ENCODE results near the gene ATP2C1. TPM values are rescaled to one million over a fixed set of nuclear protein-coding genes. Genes with fewer than 3 reads are reported as not detected.

The ATP2C1 gene
- total RNA-seq, 2 donors from 2014 or later = 76.0 to 79.6 TPM

DNA sequence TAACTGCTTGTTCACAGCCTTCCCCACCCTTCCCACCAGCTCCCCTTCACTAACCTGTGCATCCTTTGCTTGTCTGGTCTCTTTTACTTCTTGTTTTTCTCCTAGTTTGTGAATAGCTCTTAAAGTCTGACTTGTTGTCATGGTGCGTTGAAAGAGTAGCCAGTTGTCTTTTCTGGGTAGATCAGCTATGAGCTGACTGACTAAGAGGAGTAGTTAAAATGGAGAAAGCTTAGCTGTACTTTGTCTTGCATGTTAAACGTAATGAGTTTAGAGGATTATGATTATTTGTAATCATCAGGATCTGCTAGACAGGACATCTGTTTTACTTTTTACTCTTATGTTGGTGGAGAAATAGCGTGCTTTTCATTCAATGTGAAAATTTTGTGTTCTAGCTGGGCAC lies 35.9 kb downstream of the ATP2C1 start:
- Mint-ChIP-seq H3K36me3 (ENCODE audit: insufficient read depth in 2 of 2) (peaks cover 1 to 17% of the 10 kb centered on the region in 2 donors), H3K27ac (no peak overlapping the region), H3K4me1 (ENCODE audit: low read depth) (peaks cover 31% of the 10 kb centered on the region), H3K4me3 (no peak overlapping the region), H3K27me3 (ENCODE audit: low read depth) (no peaks in the 10 kb centered on the region), H3K9me3 (peaks cover 0 to 3% of the 10 kb centered on the region in 2 donors)
- no peak for DNase-seq
- no peak for ATAC-seq (replicated peaks in 1 of 2)

DNA sequence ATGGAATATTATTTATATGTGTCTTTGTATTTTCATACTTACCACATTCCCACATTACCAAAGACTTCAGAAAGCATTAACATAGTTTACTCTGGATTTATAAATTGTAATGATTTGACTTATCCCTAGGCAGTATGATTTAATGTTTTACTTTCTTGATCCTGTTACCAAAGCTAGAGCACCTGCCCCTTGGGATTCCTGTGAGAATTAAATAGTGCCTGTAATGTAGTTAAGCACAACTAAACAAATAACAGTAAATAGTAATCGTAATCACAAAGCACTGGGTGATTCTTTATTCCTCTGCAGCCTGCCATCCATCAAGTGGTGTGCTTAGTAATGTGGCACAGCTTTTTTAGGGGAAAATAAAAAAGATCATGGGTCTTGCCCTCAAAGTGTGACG lies 39.1 kb downstream of the ATP2C1 start:
- Mint-ChIP-seq H3K36me3 (ENCODE audit: insufficient read depth in 2 of 2) (peaks cover 0 to 15% of the 10 kb centered on the region in 2 donors), H3K4me3 (no peak overlapping the region), H3K27ac (no peak overlapping the region), H3K9me3 (no peaks in the 10 kb centered on the region), H3K4me1 (ENCODE audit: low read depth) (peaks cover 18% of the 10 kb centered on the region), H3K27me3 (ENCODE audit: low read depth) (no peaks in the 10 kb centered on the region)
- ATAC-seq (replicated peaks in 1 of 2) (no peak), DNase-seq (no peak)

DNA sequence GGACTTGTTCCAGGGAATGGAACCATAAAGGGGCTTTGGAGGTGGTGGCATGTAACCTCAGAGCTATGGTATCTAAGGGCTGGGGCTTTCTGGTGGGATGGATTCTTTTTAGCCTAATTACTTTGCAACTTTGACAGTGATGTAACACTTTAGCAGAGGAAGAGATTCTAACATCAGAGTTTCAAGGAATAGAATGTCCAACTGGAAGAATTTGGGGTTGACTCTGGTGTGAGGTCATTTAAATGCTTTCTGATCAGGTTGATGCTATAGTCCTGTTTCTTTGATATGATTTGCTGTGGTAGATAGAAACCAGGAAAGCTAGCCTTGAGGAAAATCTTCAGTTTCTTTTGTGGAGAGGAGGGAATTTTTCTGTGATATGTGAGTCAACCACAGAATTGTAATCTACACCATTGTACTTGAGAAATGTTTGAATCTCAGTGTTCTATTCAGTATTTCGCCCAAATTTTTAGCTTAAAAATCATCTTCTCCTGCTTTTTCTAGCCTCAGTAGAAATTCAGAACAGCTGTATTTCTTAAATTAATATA lies 40.0 kb downstream of the ATP2C1 start:
- peaks cover 17% of the 10 kb centered on the region for H3K4me1 Mint-ChIP-seq (ENCODE audit: low read depth)
- no peaks in the 10 kb centered on the region for H3K27me3 Mint-ChIP-seq (ENCODE audit: low read depth)
- DNase-seq (no peak), ATAC-seq (replicated peaks in 1 of 2) (no peak)
- H3K36me3 Mint-ChIP-seq (ENCODE audit: insufficient read depth in 2 of 2) = peaks cover 1 to 15% of the 10 kb centered on the region in 2 donors
- H3K4me3 Mint-ChIP-seq = no peak overlapping the region
- H3K9me3 Mint-ChIP-seq = no peaks in the 10 kb centered on the region
- H3K27ac Mint-ChIP-seq = no peak overlapping the region

DNA sequence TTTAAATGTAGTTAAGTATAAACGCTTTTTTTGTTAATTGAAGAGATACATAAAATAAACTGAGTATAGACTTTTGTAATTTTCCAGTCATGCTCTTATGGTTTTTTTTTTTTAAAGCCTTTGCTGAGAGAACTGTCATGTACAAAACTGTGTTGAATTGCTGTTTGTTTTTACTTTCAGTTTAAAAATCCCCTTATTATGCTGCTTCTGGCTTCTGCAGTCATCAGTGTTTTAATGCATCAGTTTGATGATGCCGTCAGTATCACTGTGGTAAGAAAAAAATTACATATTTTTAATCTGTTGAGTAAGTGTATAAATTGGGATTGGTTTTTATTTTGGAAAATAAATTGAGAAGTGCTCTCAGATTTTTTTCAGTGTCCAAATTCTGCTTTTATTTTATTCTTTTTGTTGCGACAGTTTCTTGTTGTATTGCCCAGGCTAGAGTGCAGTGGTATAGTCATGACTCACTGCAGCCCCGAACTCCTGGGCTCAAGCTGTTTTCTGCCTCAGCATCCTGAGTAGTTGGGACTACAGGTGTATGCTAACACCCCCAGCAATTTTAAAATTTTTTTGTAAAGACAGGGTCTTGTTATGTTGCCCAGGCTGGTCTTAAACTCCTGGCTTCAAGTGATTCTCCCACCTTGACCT lies 40.7 kb downstream of the ATP2C1 start:
- Mint-ChIP-seq H3K4me3 (no peak overlapping the region), H3K4me1 (ENCODE audit: low read depth) (peaks cover 10% of the 10 kb centered on the region), H3K36me3 (ENCODE audit: insufficient read depth in 2 of 2) (peaks cover 1 to 15% of the 10 kb centered on the region in 2 donors), H3K27ac (no peak overlapping the region), H3K9me3 (no peaks in the 10 kb centered on the region), H3K27me3 (ENCODE audit: low read depth) (no peaks in the 10 kb centered on the region)
- DNase-seq (no peak), ATAC-seq (replicated peaks in 1 of 2) (no peak)

DNA sequence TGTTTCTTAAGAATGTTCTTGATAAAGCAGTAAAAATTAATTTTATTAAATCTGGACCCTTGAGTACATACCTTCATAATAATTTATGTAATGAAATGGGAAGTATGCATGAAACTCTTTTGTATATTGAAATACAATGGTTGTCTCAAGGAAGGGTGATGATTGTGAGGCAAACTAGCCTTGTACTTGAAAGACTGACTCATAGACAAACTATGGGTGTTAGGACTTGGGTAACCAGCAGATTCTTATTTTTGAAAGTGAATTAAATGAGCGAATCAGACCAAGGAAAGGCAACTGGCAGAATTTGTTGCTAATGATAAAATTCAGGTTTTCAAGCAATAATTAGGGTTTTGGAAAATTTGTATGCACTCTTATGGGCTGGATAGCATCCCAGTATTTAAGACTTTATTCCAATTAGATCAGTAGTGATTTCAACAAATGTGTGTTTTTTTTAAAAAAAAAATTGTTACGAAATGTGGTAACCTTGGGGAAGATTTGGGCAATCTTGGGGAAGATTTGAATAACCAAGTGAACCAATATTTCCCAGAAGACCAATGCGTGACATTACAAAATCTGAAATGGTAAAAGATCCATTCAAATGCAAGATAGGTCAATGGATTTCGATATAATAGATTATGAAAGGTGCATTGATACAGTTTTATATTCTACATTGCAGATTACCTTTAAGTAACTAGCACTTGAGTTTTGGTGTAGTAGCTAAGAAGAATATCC lies 42.0 kb downstream of the ATP2C1 start:
- no peaks in the 10 kb centered on the region for H3K9me3 Mint-ChIP-seq
- H3K27ac Mint-ChIP-seq = no peak overlapping the region
- ATAC-seq (replicated peaks in 1 of 2) (no peak), DNase-seq (no peak)
- peaks cover 6% of the 10 kb centered on the region for H3K4me1 Mint-ChIP-seq (ENCODE audit: low read depth)
- H3K4me3 Mint-ChIP-seq = no peak overlapping the region
- peaks cover 3 to 20% of the 10 kb centered on the region in 2 donors for H3K36me3 Mint-ChIP-seq (ENCODE audit: insufficient read depth in 2 of 2)
- no peaks in the 10 kb centered on the region for H3K27me3 Mint-ChIP-seq (ENCODE audit: low read depth)

DNA sequence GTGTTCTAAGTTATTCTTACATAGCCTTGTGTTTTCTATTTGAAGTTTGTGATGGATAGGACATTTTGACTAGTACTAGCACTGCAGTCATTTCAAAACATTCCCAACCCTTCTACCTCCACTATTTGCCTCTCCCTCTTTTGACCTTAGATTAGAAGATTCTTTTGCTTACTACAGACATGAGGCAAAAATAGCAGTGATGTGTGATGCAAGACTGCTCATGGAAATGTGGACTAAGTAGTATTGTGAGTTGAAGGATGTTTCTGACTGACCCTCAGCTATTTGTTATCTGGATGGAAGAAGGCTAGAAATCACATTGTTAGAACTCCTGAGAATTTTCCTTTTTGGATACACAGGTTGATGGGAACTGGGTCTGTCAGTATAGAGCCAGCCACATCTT lies 45.9 kb downstream of the ATP2C1 start:
- H3K9me3 Mint-ChIP-seq = no peaks in the 10 kb centered on the region
- DNase-seq (no peak), ATAC-seq (replicated peaks in 1 of 2) (no peak)
- no peak overlapping the region for H3K27ac Mint-ChIP-seq
- H3K36me3 Mint-ChIP-seq (ENCODE audit: insufficient read depth in 2 of 2) = peaks cover 9 to 17% of the 10 kb centered on the region in 2 donors
- no peak overlapping the region for H3K4me3 Mint-ChIP-seq
- no peaks in the 10 kb centered on the region for H3K4me1 Mint-ChIP-seq (ENCODE audit: low read depth)
- H3K27me3 Mint-ChIP-seq (ENCODE audit: low read depth) = no peaks in the 10 kb centered on the region

DNA sequence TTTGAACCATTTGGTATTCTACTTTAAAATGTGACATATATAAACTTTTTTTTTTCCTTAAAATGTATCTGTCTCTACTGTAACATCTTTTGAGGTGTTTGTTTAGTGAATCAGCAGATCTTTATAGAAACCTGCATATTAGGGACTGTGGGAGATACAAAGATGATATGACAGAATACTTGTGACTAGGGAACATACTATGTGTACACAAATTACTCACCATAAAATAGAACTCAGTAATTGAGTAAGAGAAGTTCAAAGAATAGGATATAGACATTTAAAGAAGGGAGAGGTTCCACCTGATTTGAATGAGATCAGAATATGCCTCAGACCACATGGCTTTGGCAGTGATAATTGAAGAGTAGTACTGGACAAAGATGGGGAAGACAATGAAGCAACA lies 47.9 kb downstream of the ATP2C1 start:
- no peak overlapping the region for H3K4me3 Mint-ChIP-seq
- no peak for DNase-seq
- no peaks in the 10 kb centered on the region for H3K4me1 Mint-ChIP-seq (ENCODE audit: low read depth)
- peaks cover 14 to 20% of the 10 kb centered on the region in 2 donors for H3K36me3 Mint-ChIP-seq (ENCODE audit: insufficient read depth in 2 of 2)
- H3K9me3 Mint-ChIP-seq = no peaks in the 10 kb centered on the region
- ATAC-seq (replicated peaks in 1 of 2) = no peak
- H3K27me3 Mint-ChIP-seq (ENCODE audit: low read depth) = no peaks in the 10 kb centered on the region
- H3K27ac Mint-ChIP-seq = peak overlapping the region; percentile 4

DNA sequence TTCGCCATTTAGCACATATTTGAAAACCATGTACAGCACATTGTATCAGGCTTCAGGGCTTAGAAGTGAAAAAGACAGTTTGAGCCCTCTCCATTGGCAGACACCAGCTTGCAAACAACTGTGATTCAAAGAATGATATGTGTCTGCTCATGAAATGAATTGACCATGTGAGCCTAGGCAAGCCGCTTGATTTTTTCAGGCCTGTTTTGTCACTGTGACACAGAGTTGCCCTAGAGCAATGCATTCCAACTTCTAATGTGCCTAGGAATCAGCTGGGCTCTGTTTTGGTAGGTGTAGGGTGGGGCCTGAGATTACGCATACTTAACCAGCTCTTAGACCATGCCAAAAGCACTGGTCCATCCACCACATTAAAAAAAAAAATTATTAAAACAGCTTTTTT lies 53.0 kb downstream of the ATP2C1 start:
- H3K27ac Mint-ChIP-seq = no peak overlapping the region
- no peaks in the 10 kb centered on the region for H3K27me3 Mint-ChIP-seq (ENCODE audit: low read depth)
- peak in 1 of 2 donors; percentile 28 for ATAC-seq (replicated peaks in 1 of 2)
- H3K4me1 Mint-ChIP-seq (ENCODE audit: low read depth) = peaks cover 8% of the 10 kb centered on the region
- H3K9me3 Mint-ChIP-seq = peaks cover 0 to 3% of the 10 kb centered on the region in 2 donors
- H3K4me3 Mint-ChIP-seq = no peak overlapping the region
- DNase-seq = no peak
- peaks cover 13 to 27% of the 10 kb centered on the region in 2 donors for H3K36me3 Mint-ChIP-seq (ENCODE audit: insufficient read depth in 2 of 2)

DNA sequence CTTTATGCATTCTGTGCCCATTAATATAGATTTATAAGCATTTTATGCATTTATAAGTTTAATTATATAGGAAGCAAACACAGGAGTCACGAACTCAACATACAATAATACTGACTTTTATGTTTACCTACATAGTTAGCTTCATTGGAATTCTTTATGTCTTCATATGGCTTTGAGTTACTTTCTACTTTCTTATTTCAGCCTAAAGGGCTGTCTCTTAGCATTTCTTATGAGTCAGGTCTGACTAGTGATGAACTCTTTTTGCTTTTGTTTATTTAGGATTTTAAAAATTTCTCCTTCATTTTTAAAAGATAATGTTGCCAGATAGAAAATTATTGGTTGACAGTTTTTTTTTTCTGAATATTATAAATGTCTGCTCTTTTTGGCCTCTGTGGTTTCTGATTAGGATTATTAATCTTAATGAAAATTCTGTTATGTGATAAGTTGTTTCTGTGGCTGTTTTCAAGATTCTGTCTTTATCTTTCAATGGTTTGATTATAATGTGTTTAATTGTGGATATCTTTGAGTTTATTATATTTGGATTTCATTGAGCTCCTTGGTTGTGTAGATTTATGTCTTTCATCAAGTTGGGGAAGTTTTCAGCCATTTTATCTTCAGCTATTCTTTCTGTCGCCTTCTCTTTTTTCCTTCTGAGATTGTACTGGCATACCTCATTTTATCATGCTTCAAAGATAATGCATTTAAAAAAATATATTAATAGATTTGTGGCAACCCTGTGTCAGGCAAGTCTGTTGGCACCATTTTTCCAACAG lies 54.3 kb downstream of the ATP2C1 start:
- Mint-ChIP-seq H3K4me3 (no peak overlapping the region), H3K9me3 (peaks cover 0 to 3% of the 10 kb centered on the region in 2 donors), H3K36me3 (ENCODE audit: insufficient read depth in 2 of 2) (peaks cover 11 to 27% of the 10 kb centered on the region in 2 donors), H3K27me3 (ENCODE audit: low read depth) (no peaks in the 10 kb centered on the region), H3K4me1 (ENCODE audit: low read depth) (peaks cover 8% of the 10 kb centered on the region), H3K27ac (no peak overlapping the region)
- DNase-seq = no peak
- ATAC-seq (replicated peaks in 1 of 2) = no peak

DNA sequence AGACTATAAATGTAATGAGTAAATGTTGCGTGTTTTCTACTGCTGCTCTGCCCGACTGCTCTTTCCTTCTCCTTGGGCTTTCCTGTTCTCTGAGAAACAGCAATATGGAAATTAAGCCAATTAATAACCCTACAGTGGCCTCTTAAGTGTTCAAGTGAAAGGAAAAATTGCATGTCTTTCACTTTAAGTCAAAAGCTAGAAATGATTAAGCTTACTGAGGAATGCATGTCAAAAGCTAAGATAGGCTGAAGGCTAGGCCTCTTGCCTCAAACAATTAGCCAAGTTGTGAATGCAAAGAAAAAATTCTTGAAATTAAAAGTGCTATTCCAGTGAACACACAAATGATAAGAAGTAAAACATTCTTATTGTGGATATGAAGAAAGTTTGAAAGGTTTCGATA lies 55.0 kb downstream of the ATP2C1 start:
- Mint-ChIP-seq H3K9me3 (peaks cover 0 to 3% of the 10 kb centered on the region in 2 donors), H3K4me1 (ENCODE audit: low read depth) (peaks cover 8% of the 10 kb centered on the region), H3K27me3 (ENCODE audit: low read depth) (no peaks in the 10 kb centered on the region), H3K36me3 (ENCODE audit: insufficient read depth in 2 of 2) (peaks cover 14 to 32% of the 10 kb centered on the region in 2 donors), H3K27ac (peak overlapping the region; percentile 47), H3K4me3 (peak overlapping the region in 1 of 2 donors; percentile 81)
- DNase-seq (no peak), ATAC-seq (replicated peaks in 1 of 2) (peak in 1 of 2 donors; percentile 58)

DNA sequence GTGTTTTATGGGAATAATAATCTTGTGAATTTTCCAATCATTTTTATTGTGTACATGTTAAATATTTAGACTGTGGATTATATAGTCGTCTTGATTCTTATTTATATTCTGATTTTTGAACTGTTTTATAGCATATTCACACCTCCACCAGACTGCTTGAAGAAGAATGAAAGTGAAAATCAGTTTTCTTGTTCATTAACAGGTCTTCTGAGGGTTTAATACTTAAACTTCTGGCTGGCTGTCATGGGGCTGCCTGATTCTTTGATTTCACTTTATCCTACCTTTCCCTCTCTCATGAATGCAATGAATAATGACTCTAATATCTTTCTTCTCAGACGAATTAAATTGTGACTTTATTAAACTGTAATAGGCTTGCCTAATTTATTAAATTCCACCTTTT lies 56.2 kb downstream of the ATP2C1 start:
- no peak for ATAC-seq (replicated peaks in 1 of 2)
- peak overlapping the region in 1 of 2 donors; percentile 36 for H3K4me3 Mint-ChIP-seq
- peak overlapping the region; percentile 63 for H3K27ac Mint-ChIP-seq
- DNase-seq = no peak
- H3K27me3 Mint-ChIP-seq (ENCODE audit: low read depth) = no peaks in the 10 kb centered on the region
- peaks cover 8% of the 10 kb centered on the region for H3K4me1 Mint-ChIP-seq (ENCODE audit: low read depth)
- peaks cover 0 to 3% of the 10 kb centered on the region in 2 donors for H3K9me3 Mint-ChIP-seq
- peaks cover 13 to 35% of the 10 kb centered on the region in 2 donors for H3K36me3 Mint-ChIP-seq (ENCODE audit: insufficient read depth in 2 of 2)

DNA sequence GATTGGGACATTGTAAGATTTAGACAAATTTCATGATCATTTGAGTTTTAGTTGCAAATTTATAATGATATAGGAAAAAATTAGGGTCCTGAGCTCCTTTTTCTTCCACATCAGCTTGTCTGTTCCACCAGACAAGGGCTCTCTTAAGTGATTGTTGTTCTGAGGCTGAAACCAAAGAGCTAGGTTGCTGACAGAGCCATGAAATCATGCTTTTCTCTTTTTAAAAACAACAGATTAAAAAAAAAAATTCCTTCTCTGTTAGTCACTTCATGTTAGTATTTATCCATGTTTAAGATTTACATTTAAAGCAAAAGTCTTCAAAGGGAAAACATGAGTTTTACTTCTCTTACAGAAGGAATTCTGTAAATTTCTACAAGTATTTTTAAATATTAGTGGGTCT lies 56.8 kb downstream of the ATP2C1 start:
- Mint-ChIP-seq H3K36me3 (ENCODE audit: insufficient read depth in 2 of 2) (peaks cover 13 to 34% of the 10 kb centered on the region in 2 donors), H3K27ac (no peak overlapping the region), H3K27me3 (ENCODE audit: low read depth) (no peaks in the 10 kb centered on the region), H3K4me3 (peak overlapping the region in 1 of 2 donors; percentile 36), H3K9me3 (peaks cover 0 to 3% of the 10 kb centered on the region in 2 donors), H3K4me1 (ENCODE audit: low read depth) (peaks cover 8% of the 10 kb centered on the region)
- no peak for DNase-seq
- no peak for ATAC-seq (replicated peaks in 1 of 2)

DNA sequence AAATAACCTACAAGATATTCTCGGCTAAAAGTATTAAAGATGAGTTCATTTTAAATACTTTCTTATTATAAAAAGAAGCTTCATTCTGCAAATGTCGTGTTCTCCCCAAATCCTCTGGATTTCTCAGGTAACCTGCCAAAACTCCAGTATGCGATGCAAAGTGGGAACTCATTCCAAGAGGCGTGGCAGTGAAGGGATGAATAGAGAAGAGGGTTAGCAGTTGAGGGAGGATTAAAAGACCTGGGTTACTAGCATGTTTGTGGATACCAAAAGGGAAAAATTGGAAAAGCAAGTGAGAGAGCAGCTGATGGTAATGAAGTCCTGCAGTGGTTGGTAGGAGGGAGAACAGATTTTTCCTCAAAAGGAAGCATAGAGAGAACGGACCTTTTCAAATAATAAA lies 61.6 kb downstream of the ATP2C1 start:
- no peaks in the 10 kb centered on the region for H3K9me3 Mint-ChIP-seq
- ATAC-seq (replicated peaks in 1 of 2) (no peak), DNase-seq (no peak)
- peaks cover 10 to 22% of the 10 kb centered on the region in 2 donors for H3K36me3 Mint-ChIP-seq (ENCODE audit: insufficient read depth in 2 of 2)
- H3K27me3 Mint-ChIP-seq (ENCODE audit: low read depth) = no peaks in the 10 kb centered on the region
- H3K4me3 Mint-ChIP-seq = no peak overlapping the region
- H3K4me1 Mint-ChIP-seq (ENCODE audit: low read depth) = no peaks in the 10 kb centered on the region
- no peak overlapping the region for H3K27ac Mint-ChIP-seq

Data from activated T-cell treated with anti-CD3 and anti-CD28 coated beads, Interleukin-2, amount 50 U/mL, for 72 hours (primary cell).